Natural killer cell (primary cell): ENCODE data around the gene SULT1A2. TPM values are rescaled to one million over a fixed set of nuclear protein-coding genes. Genes with fewer than 3 reads are reported as not detected.

Experiments
- ATAC-seq, 3 donors: fragments of 150-1000 bp in 2 of 3; fragments of 200-7000 bp in 1 of 3; cut with Tn5 transposase; 1 replicate in 1 of 3; 2 replicates in 2 of 3; pipeline ENCODE4 v1.10.0; 2021; ENCODE audit warnings: mild to moderate bottlenecking in 2 of 3, moderate library complexity in 2 of 3
- DNase-seq, 2 donors: peaks; one replicate each; pipeline versions ENCODE4 v3.0.0 to v3.0.0-alpha.2; 2013 to 2021; ENCODE audit warnings: mixed read lengths in 1 of 2
- H3K27ac ChIP-seq: one replicate; pipeline ENCODE4 v1.5.1; 2013; ENCODE audit warnings: mild to moderate bottlenecking, low read length
- H3K27me3 ChIP-seq: one replicate; pipeline ENCODE4 v1.6.1; 2013; ENCODE audit warnings: low read length; ENCODE audit not compliant: control insufficient read depth, insufficient read depth
- H3K36me3 ChIP-seq: one replicate; pipeline ENCODE4 v1.6.1; 2013; ENCODE audit warnings: low read length; ENCODE audit not compliant: control insufficient read depth, insufficient read depth
- H3K4me1 ChIP-seq: one replicate; pipeline ENCODE4 v1.6.1; 2013; ENCODE audit warnings: low read length; ENCODE audit not compliant: control insufficient read depth, insufficient read depth
- H3K4me3 ChIP-seq: one replicate; pipeline ENCODE4 v1.5.1; 2013; ENCODE audit warnings: low read length
- H3K9me3 ChIP-seq: one replicate; pipeline ENCODE4 v1.6.1; 2013; ENCODE audit warnings: low read length; ENCODE audit not compliant: control insufficient read depth, insufficient read depth
- H3K27ac Mint-ChIP-seq, 2 donors: one replicate each; pipeline ENCODE4 v1.8.0; 2022; ENCODE audit warnings: mild to moderate bottlenecking in 2 of 2, mixed read lengths in 2 of 2, moderate library complexity in 1 of 2
- H3K27me3 Mint-ChIP-seq, 2 donors: one replicate each; pipeline ENCODE4 v1.8.0; 2022; ENCODE audit warnings: low read depth in 2 of 2, mixed read lengths in 2 of 2
- H3K36me3 Mint-ChIP-seq: one replicate; pipeline ENCODE4 v1.8.0; 2022; ENCODE audit warnings: mixed read lengths
- H3K4me1 Mint-ChIP-seq, 2 donors: one replicate each; pipeline ENCODE4 v1.8.0; 2022; ENCODE audit warnings: mixed read lengths in 2 of 2
- H3K4me3 Mint-ChIP-seq: one replicate; pipeline ENCODE4 v1.8.0; 2022; ENCODE audit warnings: mild to moderate bottlenecking, moderate library complexity, mixed read lengths
- H3K9me3 Mint-ChIP-seq, 2 donors: one replicate each; pipeline ENCODE4 v1.8.0; 2022; ENCODE audit warnings: mixed read lengths in 2 of 2
- CTCF ChIP-seq: fragments of 200-600 bp; IDR thresholded peaks from one replicate; pipeline ENCODE4 v1.8.0; 2022; ENCODE audit warnings: antibody characterized with exemption
- WGBS: methylation state at CpG from one replicate; pipeline ENCODE4 v1.1.7; 2013; ENCODE audit warnings: missing lambda C conversion rate; ENCODE audit not compliant: insufficient coverage; 5-methylcytosine and 5-hydroxymethylcytosine counted together
- intact Hi-C: fragments of 100-400 bp; cut with micrococcal nuclease; formaldehyde crosslinking; loops from one replicate; pipeline ENCODE4 v1.14.2; 2022
- total RNA-seq, 4 donors: library from RNA; stranded (reverse); fragments of 120-200 nt in 1 of 4; gene quantifications; one replicate each; pipeline versions ENCODE4 v1.2.3 to v1.2.4, GENCODE V29; 2013 to 2022

SULT1A2 gene
- total RNA-seq, 3 donors from 2014 or later (not counting 1 experiment from before 2014, with no cell fraction given) = 0.40 TPM; not detected in 2

GRCh38 chr16:28561557-28562187, 35.2 kb downstream of the SULT1A2 start:
- ATAC-seq = no peak
- peaks cover 0 to 3% of the 10 kb centered on the region in 2 donors for H3K9me3 Mint-ChIP-seq
- H3K4me3 ChIP-seq = no peak overlapping the region
- H3K27me3 ChIP-seq = no peaks in the 10 kb centered on the region
- peaks cover 19% of the 10 kb centered on the region for H3K36me3 ChIP-seq
- intact Hi-C loops = no loop called here
- no peak overlapping the region for H3K27ac ChIP-seq
- peaks cover 3% of the 10 kb centered on the region for H3K9me3 ChIP-seq
- H3K27me3 Mint-ChIP-seq = no peaks in the 10 kb centered on the region
- no peak overlapping the region for H3K4me3 Mint-ChIP-seq
- H3K4me1 ChIP-seq = no peaks in the 10 kb centered on the region
- peaks cover 8 to 32% of the 10 kb centered on the region in 2 donors for H3K4me1 Mint-ChIP-seq
- 88% methylated on average over 7 of the region's 7 CpGs for WGBS
- no peaks in the 10 kb centered on the region for H3K36me3 Mint-ChIP-seq
- no peak overlapping the region for H3K27ac Mint-ChIP-seq
- TF ChIP-seq CTCF = no peak
- DNase-seq = no peak

GRCh38 chr16:28558456-28558855, 38.4 kb downstream of the SULT1A2 start:
- Histone ChIP-seq H3K27ac (no peak overlapping the region), H3K9me3 (no peaks in the 10 kb centered on the region), H3K4me3 (no peak overlapping the region), H3K36me3 (peaks cover 19% of the 10 kb centered on the region), H3K4me1 (peaks cover 9% of the 10 kb centered on the region), H3K27me3 (no peaks in the 10 kb centered on the region)
- Mint-ChIP-seq H3K36me3 (no peaks in the 10 kb centered on the region), H3K4me3 (no peak overlapping the region), H3K27me3 (no peaks in the 10 kb centered on the region), H3K27ac (no peak overlapping the region), H3K9me3 (no peaks in the 10 kb centered on the region), H3K4me1 (peaks cover 16 to 32% of the 10 kb centered on the region in 2 donors)
- intact Hi-C loops = no loop called here
- no peak for TF ChIP-seq CTCF
- DNase-seq = no peak
- no peak for ATAC-seq
- WGBS = 95% methylated on average over 2 of the region's 3 CpGs

DNA sequence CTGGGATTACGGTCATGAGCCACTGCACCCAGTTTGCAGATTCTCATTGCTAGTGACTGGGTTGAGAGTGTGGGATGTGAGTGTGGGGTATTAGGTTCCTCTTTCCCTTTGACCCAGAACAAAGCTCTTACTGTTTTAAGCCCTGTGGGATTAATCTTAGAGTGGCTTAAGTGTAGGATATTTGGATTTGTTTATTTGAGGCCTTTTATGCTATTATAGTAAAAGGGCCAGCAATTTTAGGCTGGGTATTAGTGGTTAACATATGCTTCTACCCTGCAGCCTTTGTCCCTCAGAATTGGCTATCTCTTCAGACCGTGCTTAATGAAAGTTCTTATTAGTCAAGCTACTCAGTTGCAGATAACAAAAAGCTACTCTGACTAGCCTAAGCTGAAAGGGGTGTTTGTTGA, 39.9 kb downstream of the SULT1A2 start:
- Mint-ChIP-seq H3K4me1 (peaks cover 8 to 25% of the 10 kb centered on the region in 2 donors), H3K4me3 (no peak overlapping the region), H3K9me3 (no peaks in the 10 kb centered on the region), H3K36me3 (no peaks in the 10 kb centered on the region), H3K27ac (no peak overlapping the region), H3K27me3 (no peaks in the 10 kb centered on the region)
- 100% methylated on average over 2 of the region's 2 CpGs for WGBS
- Histone ChIP-seq H3K9me3 (no peaks in the 10 kb centered on the region), H3K36me3 (peaks cover 19% of the 10 kb centered on the region), H3K4me3 (no peak overlapping the region), H3K4me1 (peaks cover 14% of the 10 kb centered on the region), H3K27me3 (no peaks in the 10 kb centered on the region), H3K27ac (no peak overlapping the region)
- intact Hi-C loops = no loop called here
- DNase-seq (no peak), ATAC-seq (no peak)
- no peak for TF ChIP-seq CTCF

GRCh38 chr16:28555561-28555960, 41.3 kb downstream of the SULT1A2 start:
- WGBS = 73% methylated on average over 2 of the region's 2 CpGs
- Histone ChIP-seq H3K4me3 (no peak overlapping the region), H3K4me1 (peaks cover 14% of the 10 kb centered on the region), H3K27ac (no peak overlapping the region), H3K36me3 (peaks cover 19% of the 10 kb centered on the region), H3K9me3 (no peaks in the 10 kb centered on the region), H3K27me3 (no peaks in the 10 kb centered on the region)
- Mint-ChIP-seq H3K27me3 (no peaks in the 10 kb centered on the region), H3K9me3 (no peaks in the 10 kb centered on the region), H3K4me3 (peak overlapping the region; percentile 42), H3K4me1 (peaks cover 8 to 25% of the 10 kb centered on the region in 2 donors), H3K36me3 (no peaks in the 10 kb centered on the region), H3K27ac (peak overlapping the region in 1 of 2 donors; percentile 29)
- intact Hi-C loops = no loop called here
- no peak for TF ChIP-seq CTCF
- peak in 1 of 2 donors; percentile 29 for DNase-seq
- no peak for ATAC-seq
